ENCODE measurements around the gene TMEM72.

TMEM72 gene

DNA sequence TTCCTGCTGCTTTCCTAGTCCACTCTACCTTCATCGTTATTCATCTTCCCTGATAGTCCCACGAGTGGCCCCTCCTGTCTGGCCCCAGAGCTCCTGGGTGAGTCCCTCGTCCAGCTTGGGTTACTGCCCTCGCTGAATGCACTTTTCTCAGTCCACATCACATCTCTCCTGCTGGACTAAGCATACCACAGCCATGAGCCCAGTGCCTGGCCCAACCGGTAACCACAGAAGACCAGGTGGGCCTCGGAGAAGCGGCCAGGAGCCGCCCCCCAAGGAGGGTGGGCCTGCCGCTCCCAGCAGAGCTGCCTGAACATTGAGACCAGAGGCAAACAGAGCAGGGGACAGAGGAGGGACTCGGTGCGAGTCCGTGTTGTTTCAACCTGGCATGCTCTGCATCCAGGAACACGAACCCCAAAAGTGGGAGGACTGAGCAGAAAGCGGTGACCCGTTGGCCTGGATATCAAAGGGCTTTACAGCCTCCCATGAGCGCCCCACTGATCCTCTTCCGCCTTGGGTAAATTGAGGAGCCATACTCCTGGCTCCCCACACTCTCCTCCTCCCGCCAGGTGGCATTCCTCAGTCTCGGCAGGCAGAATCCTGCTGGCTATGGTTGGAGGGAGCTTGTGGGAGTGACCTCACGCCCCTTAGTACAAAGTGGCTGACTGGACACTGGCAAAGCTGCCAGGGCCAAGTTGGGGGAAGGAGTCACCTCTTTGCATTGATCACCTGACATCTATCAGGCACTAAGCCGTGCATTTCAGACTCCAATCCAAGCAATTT lies 13.3 kb downstream of the TMEM72 start:
- TF ChIP-seq, protein P1, sequence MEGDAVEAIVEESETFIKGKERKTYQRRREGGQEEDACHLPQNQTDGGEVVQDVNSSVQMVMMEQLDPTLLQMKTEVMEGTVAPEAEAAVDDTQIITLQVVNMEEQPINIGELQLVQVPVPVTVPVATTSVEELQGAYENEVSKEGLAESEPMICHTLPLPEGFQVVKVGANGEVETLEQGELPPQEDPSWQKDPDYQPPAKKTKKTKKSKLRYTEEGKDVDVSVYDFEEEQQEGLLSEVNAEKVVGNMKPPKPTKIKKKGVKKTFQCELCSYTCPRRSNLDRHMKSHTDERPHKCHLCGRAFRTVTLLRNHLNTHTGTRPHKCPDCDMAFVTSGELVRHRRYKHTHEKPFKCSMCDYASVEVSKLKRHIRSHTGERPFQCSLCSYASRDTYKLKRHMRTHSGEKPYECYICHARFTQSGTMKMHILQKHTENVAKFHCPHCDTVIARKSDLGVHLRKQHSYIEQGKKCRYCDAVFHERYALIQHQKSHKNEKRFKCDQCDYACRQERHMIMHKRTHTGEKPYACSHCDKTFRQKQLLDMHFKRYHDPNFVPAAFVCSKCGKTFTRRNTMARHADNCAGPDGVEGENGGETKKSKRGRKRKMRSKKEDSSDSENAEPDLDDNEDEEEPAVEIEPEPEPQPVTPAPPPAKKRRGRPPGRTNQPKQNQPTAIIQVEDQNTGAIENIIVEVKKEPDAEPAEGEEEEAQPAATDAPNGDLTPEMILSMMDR (IDR thresholded peaks at IDR 0.05; ENCODE audit: poor library complexity, severe bottlenecking): no peak
- no peaks in the 10 kb centered on the region for H3K9me3 ChIP-seq (ENCODE audit: severe bottlenecking)
- no peaks in the 10 kb centered on the region for H3K27me3 ChIP-seq (ENCODE audit: insufficient read depth, poor library complexity, severe bottlenecking)
- no peak for DNase-seq (ENCODE audit: low spot score)
- no peak overlapping the region for H3K4me3 ChIP-seq (ENCODE audit: severe bottlenecking)
- no peaks in the 10 kb centered on the region for H3K36me3 ChIP-seq (ENCODE audit: low read depth)
- H3K27ac ChIP-seq (ENCODE audit: poor library complexity, severe bottlenecking): no peak overlapping the region
- no peak for ATAC-seq (ENCODE audit: low read depth)
- no peaks in the 10 kb centered on the region for H3K4me1 ChIP-seq (ENCODE audit: insufficient read depth, poor library complexity, severe bottlenecking)

DNA sequence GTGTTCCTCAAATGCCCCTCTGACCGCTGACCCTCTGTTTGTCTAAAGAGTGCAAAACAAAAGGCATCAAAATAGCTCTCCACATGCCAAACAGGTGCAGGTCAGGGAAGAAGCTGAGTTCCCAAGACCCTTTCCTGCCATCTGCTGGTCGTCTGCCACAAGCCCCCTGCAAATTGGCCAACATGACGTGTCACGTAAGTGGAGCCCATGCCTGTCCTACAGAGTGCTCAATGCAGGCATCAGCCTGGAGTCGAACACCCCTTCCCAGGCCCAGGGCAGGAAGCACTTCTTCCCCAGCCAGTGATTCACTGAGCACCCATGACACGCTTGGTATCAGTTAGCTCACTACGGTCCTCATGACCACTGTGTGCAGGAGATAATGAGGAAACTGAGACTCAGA lies 14.1 kb downstream of the TMEM72 start:
- DNase-seq (ENCODE audit: low spot score) (no peak), ATAC-seq (ENCODE audit: low read depth) (no peak)
- H3K4me1 ChIP-seq (ENCODE audit: insufficient read depth, poor library complexity, severe bottlenecking): no peaks in the 10 kb centered on the region
- TF ChIP-seq, protein P1 (IDR thresholded peaks at IDR 0.05; ENCODE audit: poor library complexity, severe bottlenecking): no peak
- H3K27me3 ChIP-seq (ENCODE audit: insufficient read depth, poor library complexity, severe bottlenecking): no peaks in the 10 kb centered on the region
- H3K4me3 ChIP-seq (ENCODE audit: severe bottlenecking): no peak overlapping the region
- H3K9me3 ChIP-seq (ENCODE audit: severe bottlenecking): no peaks in the 10 kb centered on the region
- H3K27ac ChIP-seq (ENCODE audit: poor library complexity, severe bottlenecking): no peak overlapping the region
- no peaks in the 10 kb centered on the region for H3K36me3 ChIP-seq (ENCODE audit: low read depth)

DNA sequence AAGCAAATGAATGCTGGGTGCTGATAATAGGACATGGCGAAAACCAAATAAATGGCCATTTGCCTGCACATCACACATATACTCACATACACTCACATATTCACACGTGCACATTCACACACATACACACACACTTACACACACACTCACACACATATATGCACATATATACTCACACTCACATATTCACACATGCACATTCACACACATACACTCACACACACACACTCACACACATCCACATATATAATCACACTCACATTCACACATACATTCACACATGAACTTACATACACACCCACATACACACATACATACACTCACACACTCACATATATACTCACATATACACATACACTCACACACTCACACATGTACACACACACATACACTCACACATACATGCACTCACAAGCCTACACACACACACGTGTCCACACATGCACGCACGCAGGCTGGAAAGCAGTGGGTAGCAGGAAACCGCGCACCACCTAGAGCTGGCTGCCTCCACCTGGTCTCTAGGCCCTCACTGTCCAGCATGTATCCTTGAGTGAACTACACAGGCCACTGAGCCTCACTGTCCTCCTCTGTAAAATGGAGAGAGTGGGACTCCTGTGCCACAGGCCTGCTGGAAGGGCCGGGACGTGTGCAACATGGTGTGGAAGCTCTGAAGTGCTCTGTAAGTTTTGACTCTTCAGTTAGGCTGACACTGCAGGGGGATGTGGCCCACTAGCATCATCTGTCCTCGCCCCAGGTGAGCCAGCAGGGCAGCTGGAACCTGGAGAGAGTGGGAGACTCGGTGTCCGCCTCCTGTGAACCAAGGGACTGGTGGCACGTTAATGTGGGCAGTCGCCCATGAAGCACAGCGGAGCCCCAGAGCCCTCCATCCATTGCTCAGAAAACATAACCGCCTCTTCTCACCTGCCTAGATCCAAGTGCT lies 14.9 kb downstream of the TMEM72 start:
- ATAC-seq (ENCODE audit: low read depth) (no peak), DNase-seq (ENCODE audit: low spot score) (no peak)
- Histone ChIP-seq H3K9me3 (ENCODE audit: severe bottlenecking) (no peaks in the 10 kb centered on the region), H3K27ac (ENCODE audit: poor library complexity, severe bottlenecking) (no peak overlapping the region), H3K36me3 (ENCODE audit: low read depth) (no peaks in the 10 kb centered on the region), H3K27me3 (ENCODE audit: insufficient read depth, poor library complexity, severe bottlenecking) (no peaks in the 10 kb centered on the region), H3K4me1 (ENCODE audit: insufficient read depth, poor library complexity, severe bottlenecking) (no peaks in the 10 kb centered on the region), H3K4me3 (ENCODE audit: severe bottlenecking) (no peak overlapping the region)
- TF ChIP-seq, protein P1 (IDR thresholded peaks at IDR 0.05; ENCODE audit: poor library complexity, severe bottlenecking): no peak

DNA sequence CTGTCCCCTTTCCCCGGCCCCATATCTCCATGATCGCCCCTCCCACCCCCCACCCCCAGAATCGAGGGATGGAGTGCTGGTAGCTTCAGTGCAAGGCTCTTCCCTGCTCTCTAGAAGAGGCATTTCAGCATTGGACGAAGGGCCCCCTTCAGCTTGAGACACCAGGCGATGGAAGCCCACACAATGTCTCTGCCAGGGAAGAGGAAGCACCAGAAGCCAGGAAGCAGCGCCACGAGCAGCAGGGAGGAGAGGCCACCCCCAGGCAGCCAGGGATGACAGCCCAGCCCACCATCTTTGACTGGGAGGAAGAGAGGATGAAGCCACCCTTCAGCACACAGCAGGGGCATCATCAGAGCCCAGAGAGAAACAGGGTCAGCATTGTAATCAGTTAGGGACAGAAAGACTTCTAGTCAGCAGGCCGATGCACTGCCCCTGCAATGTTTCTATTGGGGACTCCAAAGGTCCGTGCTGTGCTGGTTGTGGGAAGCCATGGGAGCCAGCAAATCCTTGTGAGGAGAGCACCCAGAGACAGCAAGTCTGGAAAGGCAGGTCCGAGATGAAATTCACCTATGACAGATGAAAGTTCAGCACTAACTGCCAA lies 15.7 kb downstream of the TMEM72 start:
- ATAC-seq (ENCODE audit: low read depth) (no peak), DNase-seq (ENCODE audit: low spot score) (no peak)
- H3K4me1 ChIP-seq (ENCODE audit: insufficient read depth, poor library complexity, severe bottlenecking): no peaks in the 10 kb centered on the region
- TF ChIP-seq, protein P1 (IDR thresholded peaks at IDR 0.05; ENCODE audit: poor library complexity, severe bottlenecking): no peak
- H3K27me3 ChIP-seq (ENCODE audit: insufficient read depth, poor library complexity, severe bottlenecking): no peaks in the 10 kb centered on the region
- no peaks in the 10 kb centered on the region for H3K36me3 ChIP-seq (ENCODE audit: low read depth)
- no peaks in the 10 kb centered on the region for H3K9me3 ChIP-seq (ENCODE audit: severe bottlenecking)
- no peak overlapping the region for H3K27ac ChIP-seq (ENCODE audit: poor library complexity, severe bottlenecking)
- H3K4me3 ChIP-seq (ENCODE audit: severe bottlenecking): no peak overlapping the region
